A549 (cell line): ENCODE measurements around the gene TAF3. TPM values are rescaled to one million over a fixed set of nuclear protein-coding genes. Genes with fewer than 3 reads are reported as not detected.

ENCODE experiments used
- ATAC-seq, 2 experiments: fragments of 200-7000 bp in 1 of 2; fragments of >200 bp in 1 of 2; cut with Nextera tagmentation in 1 of 2; cut with Tn5 transposase in 1 of 2; 3 replicates each; pipeline versions ENCODE4 v1.8.0 to v1.9.1; 2018 to 2020; ENCODE audit warnings: mild to moderate bottlenecking in 1 of 2, moderate library complexity in 1 of 2
- CTCF ChIA-PET: fragments of 300-600 bp; sonication (Branson Sonifier 250); formaldehyde crosslinking; extraction: SDS; loops from one replicate; lab custom pipeline; 2021; ENCODE audit warnings: antibody characterized with exemption, inconsistent platforms; lab: Yijun Ruan, JAX
- POLR2A ChIA-PET: fragments of 350-600 bp; formaldehyde crosslinking; extraction: SDS; loops from one replicate; lab custom pipeline; 2021; ENCODE audit warnings: antibody characterized with exemption, inconsistent platforms; lab: Yijun Ruan, JAX
- DNase-seq, 2 experiments: peaks; one replicate each; pipeline versions ENCODE4 v3.0.0 to v3.0.0-alpha.2; 2011 to 2016; ENCODE audit warnings: low read depth in 1 of 2, low spot score in 1 of 2
- FAIRE-seq: peaks from 2 replicates; lab custom pipeline; 2011; peaks lifted over from hg19 to GRCh38; lab: Jason Lieb, UNC
- H3K27ac ChIP-seq, 2 experiments: fragments of >200 bp; sonication (Bioruptor Twin); formaldehyde crosslinking; 3 replicates each; pipeline ENCODE4 v1.5.1; 2016 to 2017
- H3K4me1 ChIP-seq: fragments of >200 bp; sonication (Bioruptor Twin); formaldehyde crosslinking; 3 replicates; pipeline ENCODE4 v1.6.1; 2016
- H3K4me2 ChIP-seq: fragments of >200 bp; sonication (Bioruptor Twin); formaldehyde crosslinking; 3 replicates; pipeline ENCODE4 v1.6.1; 2016
- H3K4me3 ChIP-seq: fragments of >200 bp; sonication (Bioruptor Twin); formaldehyde crosslinking; 3 replicates; pipeline ENCODE4 v1.5.1; 2016
- H3K9me3 ChIP-seq: fragments of >200 bp; sonication (Bioruptor Twin); formaldehyde crosslinking; 3 replicates; pipeline ENCODE4 v1.6.1; 2016
- BCL3 ChIP-seq: fragments of >200 bp; sonication (Bioruptor Twin); formaldehyde crosslinking; IDR thresholded peaks from 3 replicates; pipeline ENCODE4 v1.6.1; 2016
- CBX2 ChIP-seq: fragments of 200-600 bp; sonication (generic); IDR thresholded peaks from 2 replicates; pipeline ENCODE4 v1.6.1; 2016; ENCODE audit warnings: low read depth, mild to moderate bottlenecking, borderline replicate concordance
- CHD2 ChIP-seq: fragments of 150-350 bp; IDR thresholded peaks from 2 replicates; pipeline ENCODE4 v1.6.1; 2014; ENCODE audit warnings: low read length; ENCODE audit not compliant: partially characterized antibody
- EHMT2 ChIP-seq: fragments of 200-600 bp; sonication (generic); IDR thresholded peaks from 2 replicates; pipeline ENCODE4 v1.6.1; 2016; ENCODE audit warnings: antibody characterized with exemption, low read depth, mild to moderate bottlenecking, moderate library complexity
- ELK1 ChIP-seq: fragments of 150-350 bp; IDR thresholded peaks from 2 replicates; pipeline ENCODE4 v1.6.1; 2014; ENCODE audit warnings: low read depth, mild to moderate bottlenecking, low read length
- ESRRA ChIP-seq: fragments of 150-350 bp; IDR thresholded peaks from 2 replicates; pipeline ENCODE4 v1.6.1; 2014; ENCODE audit warnings: mild to moderate bottlenecking, low read length, borderline replicate concordance
- FOSB ChIP-seq: fragments of 250-450 bp; sonication (Bioruptor Pico); IDR thresholded peaks from 2 replicates; pipeline ENCODE4 v1.5.0; 2020; ENCODE audit warnings: mild to moderate bottlenecking, moderate library complexity
- FOSL2 ChIP-seq, 2 experiments: fragments of 450-650 bp in 1 of 2; fragments of >200 bp in 1 of 2; sonication (Bioruptor Twin) in 1 of 2; formaldehyde crosslinking; IDR thresholded peaks; 2 replicates each; pipeline versions ENCODE4 v1.5.0 to v1.6.1; 2016 to 2020; ENCODE audit warnings: mild to moderate bottlenecking in 1 of 2, moderate library complexity in 1 of 2
- FOXS1 ChIP-seq: fragments of 250-450 bp; sonication (Bioruptor Pico); IDR thresholded peaks from 2 replicates; pipeline ENCODE4 v1.5.0; 2020; ENCODE audit warnings: mild to moderate bottlenecking, moderate library complexity
- GATA3 ChIP-seq: IDR thresholded peaks from 2 replicates; pipeline ENCODE4 v1.6.1; 2012; ENCODE audit warnings: borderline replicate concordance
- HDAC2 ChIP-seq: fragments of 200-600 bp; sonication (generic); IDR thresholded peaks from 2 replicates; pipeline ENCODE4 v1.6.1; 2016
- HES2 ChIP-seq: fragments of >200 bp; sonication (Bioruptor Twin); formaldehyde crosslinking; IDR thresholded peaks from 2 replicates; pipeline ENCODE4 v1.6.1; 2016
- HOXA7 ChIP-seq: fragments of 250-450 bp; sonication (Bioruptor Pico); IDR thresholded peaks from 2 replicates; pipeline ENCODE4 v1.5.0; 2020; ENCODE audit warnings: mild to moderate bottlenecking, moderate library complexity
- HOXB13 ChIP-seq: fragments of 250-450 bp; sonication (Bioruptor Pico); IDR thresholded peaks from 2 replicates; pipeline ENCODE4 v1.5.0; 2020; ENCODE audit warnings: low read depth, mild to moderate bottlenecking, moderate library complexity
- HOXB5 ChIP-seq: fragments of 250-450 bp; sonication (Bioruptor Pico); IDR thresholded peaks from 2 replicates; pipeline ENCODE4 v1.5.0; 2020; ENCODE audit warnings: mild to moderate bottlenecking, moderate library complexity
- JUN ChIP-seq, 2 experiments: fragments of >200 bp; sonication (Bioruptor Twin); formaldehyde crosslinking; IDR thresholded peaks; 2 replicates in 1 of 2; 3 replicates in 1 of 2; pipeline ENCODE4 v1.6.1; 2016 to 2017
- JUNB ChIP-seq: fragments of >200 bp; sonication (Bioruptor Twin); formaldehyde crosslinking; IDR thresholded peaks from 2 replicates; pipeline ENCODE4 v1.6.1; 2016
- KDM1A ChIP-seq: fragments of 200-600 bp; sonication (generic); IDR thresholded peaks from 2 replicates; pipeline ENCODE4 v1.6.1; 2016; ENCODE audit warnings: low read depth, mild to moderate bottlenecking
- MAFK ChIP-seq: fragments of 450-650 bp; IDR thresholded peaks from 2 replicates; pipeline ENCODE4 v1.6.1; 2014; ENCODE audit not compliant: partially characterized antibody
- MAX ChIP-seq: IDR thresholded peaks from 2 replicates; pipeline ENCODE4 v1.6.1; 2012
- MAZ ChIP-seq: fragments of 150-350 bp; IDR thresholded peaks from 2 replicates; pipeline ENCODE4 v1.6.1; 2014; ENCODE audit warnings: antibody characterized with exemption, low read depth, low read length, borderline replicate concordance
- MYC ChIP-seq: IDR thresholded peaks from 2 replicates; pipeline ENCODE4 v1.6.1; 2012; ENCODE audit warnings: mild to moderate bottlenecking, inconsistent platforms, low read length, improper control_type of control experiment, borderline replicate concordance
- NPAS2 ChIP-seq: fragments of 250-450 bp; sonication (Bioruptor Pico); IDR thresholded peaks from 2 replicates; pipeline ENCODE4 v1.8.0; 2022; ENCODE audit warnings: mild to moderate bottlenecking, moderate library complexity, borderline replicate concordance
- NR3C1 ChIP-seq: fragments of >200 bp; sonication (Bioruptor Twin); formaldehyde crosslinking; IDR thresholded peaks from 3 replicates; pipeline ENCODE4 v1.6.1; 2017
- PBX3 ChIP-seq: IDR thresholded peaks from 2 replicates; pipeline ENCODE4 v1.6.1; 2012
- PHF8 ChIP-seq: fragments of 200-600 bp; sonication (generic); IDR thresholded peaks from 2 replicates; pipeline ENCODE4 v1.6.1; 2016; ENCODE audit warnings: low read depth, mild to moderate bottlenecking, antibody characterized with exemption, moderate library complexity, borderline replicate concordance
- POLR2A ChIP-seq: IDR thresholded peaks from 2 replicates; pipeline ENCODE4 v1.6.1; 2012; ENCODE audit warnings: mild to moderate bottlenecking, low read length
- RAD21 ChIP-seq, 2 experiments: fragments of >200 bp in 1 of 2; sonication (Bioruptor Twin) in 1 of 2; formaldehyde crosslinking in 1 of 2; IDR thresholded peaks in 1 of 2; conservative IDR thresholded peaks in 1 of 2; 2 replicates in 1 of 2; 3 replicates in 1 of 2; pipeline ENCODE4 v1.6.1; 2012 to 2018; ENCODE audit warnings: inconsistent platforms in 1 of 2
- RCOR1 ChIP-seq: fragments of 150-350 bp; IDR thresholded peaks from 2 replicates; pipeline ENCODE4 v1.6.1; 2014; ENCODE audit warnings: antibody characterized with exemption, low read length, low read depth
- RFX5 ChIP-seq: fragments of 450-650 bp; IDR thresholded peaks from 2 replicates; pipeline ENCODE4 v1.7.1; 2014; ENCODE audit warnings: antibody characterized with exemption, mild to moderate bottlenecking, moderate library complexity
- SMC3 ChIP-seq: fragments of >200 bp; sonication (Bioruptor Twin); formaldehyde crosslinking; IDR thresholded peaks from 3 replicates; pipeline ENCODE4 v1.6.1; 2018; ENCODE audit warnings: inconsistent platforms
- TFCP2L1 ChIP-seq: fragments of 250-450 bp; sonication (Bioruptor Pico); IDR thresholded peaks from 2 replicates; pipeline ENCODE4 v1.5.0; 2021; ENCODE audit warnings: mild to moderate bottlenecking
- TP53 ChIP-seq: fragments of 250-450 bp; sonication (Bioruptor Pico); IDR thresholded peaks from 2 replicates; pipeline ENCODE4 v1.5.0; 2021; ENCODE audit warnings: mild to moderate bottlenecking, moderate library complexity
- USF2 ChIP-seq: fragments of 450-650 bp; IDR thresholded peaks from 2 replicates; pipeline ENCODE4 v1.6.1; 2014; ENCODE audit warnings: antibody characterized with exemption
- WGBS: methylation state at CpG from one replicate; pipeline ENCODE4 v1.1.6; 2017; ENCODE audit errors: missing lambda C conversion rate; 5-methylcytosine and 5-hydroxymethylcytosine counted together
- polyA plus RNA-seq, 4 experiments: library from polyadenylated mRNA; depleted of rRNA in 3 of 4; stranded (reverse); fragments of >200 nt; fragmentation: RNase III in 1 of 4; extraction: RNeasy Plus Mini Kit Qiagen cat#74134 plus additional on column Dnase treatment in 1 of 4; gene quantifications; 2 replicates in 3 of 4; 3 replicates in 1 of 4; pipeline ENCODE4 v1.2.3, GENCODE V29; 2011 to 2017

Gene TAF3
- polyA plus RNA-seq, 2 of the 4 experiments (the other 2 are of a cell fraction): 5.7 to 6.1 TPM

- peak; percentile 96 to 97 for DNase-seq
- Histone ChIP-seq H3K4me1 (peaks cover 19% of the 10 kb centered on the region), H3K4me3 (peak within 1 kb of the TSS; percentile 99), H3K27ac (peak within 1 kb of the TSS; percentile 94 to 97), H3K9me3 (no peaks in the 10 kb centered on the region), H3K4me2 (peak within 1 kb of the TSS; percentile 85)
- POLR2A ChIA-PET: interaction anchor here (0.6 to 2.1 kb wide), 11 partner anchors 9 to 88 kb away, joined by 3 to 30 read pairs (median 4); partner anchors contain the start of gene TAF3
- no peak for FAIRE-seq
- ATAC-seq: peak; percentile 96 to 97
- under 1% methylated on average over 35 of the region's 59 CpGs for WGBS
- CTCF ChIA-PET: interaction anchor here (0.7 to 1.2 kb wide), 4 partner anchors 10 to 101 kb away, joined by 3 to 6 read pairs (median 3); no protein-coding TSS in a partner anchor
- TF ChIP-seq KDM1A (no peak), TFCP2L1 (CRISPR knock-in tag) (no peak), EHMT2 (no peak), HES2 (no peak), JUN (IDR thresholded peaks at IDR 0.05) (peak; percentile 8 to 84; a peak in 4 of 5 replicates), CHD2 (peak; percentile 95), HOXB5 (CRISPR knock-in tag) (no peak), HOXA7 (CRISPR knock-in tag) (no peak), MAFK (no peak), CBX2 (no peak), RAD21 (conservative IDR thresholded peaks at IDR 0.05 in 1 of 2, IDR thresholded peaks at IDR 0.05 in 1 of 2) (no peak), PHF8 (peak; percentile 52; the same call in 1 of the 2 replicates), RFX5 (no peak; the same call in 1 of the 2 replicates), SMC3 (no peak), NR3C1 (no peak), JUNB (no peak), TP53 (CRISPR knock-in tag) (no peak), NPAS2 (CRISPR knock-in tag) (no peak), GATA3 (peak; percentile 43; the same call in 1 of the 2 replicates), FOXS1 (CRISPR knock-in tag) (no peak), MYC (no peak), BCL3 (peak; percentile 75), MAZ (no peak), RCOR1 (no peak), FOSL2 (IDR thresholded peaks at IDR 0.05) (no peak), FOSL2 (CRISPR knock-in tag; IDR thresholded peaks at IDR 0.05) (no peak), ELK1 (no peak), FOSB (CRISPR knock-in tag) (no peak), USF2 (no peak), MAX (0 out of 2 replicates have a peak, but pooled peaks have one; percentile 31), ESRRA (no peak), PBX3 (no peak), POLR2A (peak; percentile 86), HOXB13 (CRISPR knock-in tag) (no peak), HDAC2 (no peak)
These were observed 30.3 kb upstream of the TAF3 start, which contains the start of the genes ATP5F1C and KIN for GRCh38 chr10:7787857-7788638. Gene ATP5F1C (plus strand): TSS chr10:7788177. CDS start chr10:7788208, 31 bp downstream. Gene KIN (minus strand): TSS chr10:7787993. CDS start chr10:7787933, 60 bp downstream.
